ENCODE measurements around the gene TMEM11.

The TMEM11 gene

DNA sequence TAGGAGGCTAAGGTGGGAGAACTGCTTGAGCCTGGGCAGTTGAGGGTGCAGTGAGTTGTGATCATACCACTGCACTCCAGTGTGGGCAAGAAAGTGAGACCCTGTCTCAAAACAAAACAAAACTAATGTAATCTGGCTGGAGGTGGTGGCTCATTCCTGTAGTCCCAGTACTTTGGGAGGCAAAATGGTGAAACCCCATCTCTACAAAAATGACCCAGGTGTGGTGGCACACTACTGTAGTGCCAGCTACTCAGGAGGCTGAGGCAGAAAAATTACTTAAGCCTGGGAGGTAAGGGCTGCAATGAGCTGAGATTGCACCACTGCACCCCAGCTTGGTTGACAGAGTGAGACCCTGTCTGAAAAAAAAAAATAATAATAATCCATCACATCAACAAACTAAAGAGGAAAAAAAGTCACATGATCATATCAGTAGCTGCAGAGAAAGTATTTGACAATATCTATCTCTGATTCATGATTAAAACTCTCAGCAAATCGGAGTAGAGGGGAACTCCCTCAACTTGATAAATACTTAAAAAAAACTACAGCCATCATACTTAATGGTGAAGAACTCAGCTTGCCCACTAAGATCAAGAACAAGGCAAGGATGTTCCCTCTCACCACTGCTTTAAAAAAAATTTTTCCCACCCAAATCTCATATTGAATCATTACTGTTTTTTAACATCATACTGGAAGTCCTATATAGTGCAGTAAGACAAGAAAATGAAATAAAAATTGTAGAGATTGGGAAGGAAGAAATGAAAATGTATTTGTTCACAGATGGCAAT, 56.2 kb downstream of the TMEM11 start:
- no peak for DNase-seq

- no peak for DNase-seq
These were observed 61.2 kb downstream of the TMEM11 start for GRCh38 chr17:21152731-21153130.

GRCh38 chr17:21149621-21150020, 64.3 kb downstream of the TMEM11 start:
- no peak for DNase-seq

All from islet precursor cell (in vitro differentiated cells).